Measurements from ENCODE around the gene FIG4. TPM values are rescaled to one million over a fixed set of nuclear protein-coding genes. Genes with fewer than 3 reads are reported as not detected.
A peak's percentile ranks its signal among the peaks of the same experiment; 100 is the strongest.

FIG4 gene
- total RNA-seq, 1 experiment from 2014 or later: 5.7 TPM

DNA sequence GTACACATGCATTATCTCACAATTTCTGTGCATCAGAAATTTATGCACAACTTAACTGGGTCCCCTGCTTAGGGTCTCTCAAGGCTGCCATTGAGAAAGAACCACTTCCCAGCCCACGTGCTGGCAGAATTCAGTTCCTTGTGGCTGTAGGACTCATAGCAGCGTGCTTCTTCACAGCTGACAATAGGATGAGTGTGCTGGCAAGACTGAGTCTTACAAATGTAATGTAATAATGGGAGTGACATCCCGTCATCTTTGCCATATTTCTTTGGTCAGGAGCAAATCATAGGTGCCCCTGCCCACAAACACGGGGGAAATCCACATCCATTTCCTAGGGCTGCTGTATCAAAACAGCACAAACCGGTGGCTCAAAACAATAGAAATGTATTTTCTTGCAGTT, 77.4 kb downstream of the FIG4 start:
- H3K9ac ChIP-seq (ENCODE audit: low read length): peak overlapping the region; percentile 34; the same call in 1 of the 2 replicates
- H2AFZ ChIP-seq (ENCODE audit: low read length): no peak overlapping the region
- no peaks in the 10 kb centered on the region for H4K20me1 ChIP-seq (ENCODE audit: low read length)
- no peak overlapping the region for H3K4me2 ChIP-seq (ENCODE audit: low read length)
- H3K9me2 ChIP-seq (replicated peaks; ENCODE audit: low read length): no peaks in the 10 kb centered on the region
- peak; percentile 67 for ATAC-seq
- H3K4me1 ChIP-seq (ENCODE audit: insufficient read depth, low read length): peaks cover 28% of the 10 kb centered on the region
- no peaks in the 10 kb centered on the region for H3K36me3 ChIP-seq (ENCODE audit: low read depth, low read length)
- ChIA-PET CTCF (no interaction called here), POLR2A (ENCODE audit: unreplicated experiment) (no interaction called here)
- TF ChIP-seq, protein P1, sequence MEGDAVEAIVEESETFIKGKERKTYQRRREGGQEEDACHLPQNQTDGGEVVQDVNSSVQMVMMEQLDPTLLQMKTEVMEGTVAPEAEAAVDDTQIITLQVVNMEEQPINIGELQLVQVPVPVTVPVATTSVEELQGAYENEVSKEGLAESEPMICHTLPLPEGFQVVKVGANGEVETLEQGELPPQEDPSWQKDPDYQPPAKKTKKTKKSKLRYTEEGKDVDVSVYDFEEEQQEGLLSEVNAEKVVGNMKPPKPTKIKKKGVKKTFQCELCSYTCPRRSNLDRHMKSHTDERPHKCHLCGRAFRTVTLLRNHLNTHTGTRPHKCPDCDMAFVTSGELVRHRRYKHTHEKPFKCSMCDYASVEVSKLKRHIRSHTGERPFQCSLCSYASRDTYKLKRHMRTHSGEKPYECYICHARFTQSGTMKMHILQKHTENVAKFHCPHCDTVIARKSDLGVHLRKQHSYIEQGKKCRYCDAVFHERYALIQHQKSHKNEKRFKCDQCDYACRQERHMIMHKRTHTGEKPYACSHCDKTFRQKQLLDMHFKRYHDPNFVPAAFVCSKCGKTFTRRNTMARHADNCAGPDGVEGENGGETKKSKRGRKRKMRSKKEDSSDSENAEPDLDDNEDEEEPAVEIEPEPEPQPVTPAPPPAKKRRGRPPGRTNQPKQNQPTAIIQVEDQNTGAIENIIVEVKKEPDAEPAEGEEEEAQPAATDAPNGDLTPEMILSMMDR (conservative IDR thresholded peaks at IDR 0.05; ENCODE audit: low read depth, low read length): no peak
- TF ChIP-seq EZH2 (IDR thresholded peaks at IDR 0.05; ENCODE audit: low read length, unreplicated experiment): no peak
- TF ChIP-seq EZH2phosphoT487 (IDR thresholded peaks at IDR 0.05; ENCODE audit: borderline replicate concordance, low read length): no peak
- H3K9me3 ChIP-seq (ENCODE audit: low read length): no peaks in the 10 kb centered on the region
- no peaks in the 10 kb centered on the region for H3K79me2 ChIP-seq (ENCODE audit: low read length)
- no peaks in the 10 kb centered on the region for H3K27me3 ChIP-seq (ENCODE audit: low read length)
- intact Hi-C loops (cut with micrococcal nuclease): no loop called here
- H3F3A ChIP-seq (ENCODE audit: low read length, unreplicated experiment): no peaks in the 10 kb centered on the region
- H3K27ac ChIP-seq (ENCODE audit: low read length): peak overlapping the region; percentile 76
- peak; percentile 70 for DNase-seq
- no TSS peak for BruUV-seq (replicated peaks)
- no peak overlapping the region for H3K4me3 ChIP-seq (ENCODE audit: low read length)

DNA sequence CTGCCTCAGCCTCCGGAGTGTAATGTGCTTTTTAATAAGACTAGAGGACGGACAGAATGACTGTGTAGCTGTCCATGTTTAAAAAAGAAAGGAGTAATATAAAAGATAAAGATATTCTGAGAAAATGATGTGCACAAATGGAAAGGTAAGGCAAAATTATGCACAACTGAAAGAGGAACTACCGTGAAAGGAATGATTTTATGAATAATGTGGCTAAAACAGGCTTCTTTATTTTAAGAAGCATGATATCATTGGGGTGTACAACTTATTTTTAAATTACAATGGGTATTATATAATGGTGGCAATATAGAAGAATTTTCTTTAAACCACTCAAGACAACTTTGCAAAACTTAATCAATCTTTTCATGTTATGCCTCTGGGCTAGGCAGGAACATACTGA, 78.1 kb downstream of the FIG4 start:
- BruUV-seq (replicated peaks): no TSS peak
- H3K79me2 ChIP-seq (ENCODE audit: low read length): no peaks in the 10 kb centered on the region
- H3K9ac ChIP-seq (ENCODE audit: low read length): no peak overlapping the region
- intact Hi-C loops (cut with micrococcal nuclease): no loop called here
- TF ChIP-seq, protein P1 (conservative IDR thresholded peaks at IDR 0.05; ENCODE audit: low read depth, low read length): no peak
- TF ChIP-seq EZH2phosphoT487 (IDR thresholded peaks at IDR 0.05; ENCODE audit: borderline replicate concordance, low read length) (no peak), EZH2 (IDR thresholded peaks at IDR 0.05; ENCODE audit: low read length, unreplicated experiment) (no peak)
- ATAC-seq (no peak), DNase-seq (no peak)
- POLR2A ChIA-PET (ENCODE audit: unreplicated experiment): no interaction called here
- H3K4me1 ChIP-seq (ENCODE audit: insufficient read depth, low read length): peaks cover 28% of the 10 kb centered on the region
- H3K9me3 ChIP-seq (ENCODE audit: low read length): no peaks in the 10 kb centered on the region
- H4K20me1 ChIP-seq (ENCODE audit: low read length): no peaks in the 10 kb centered on the region
- no peak overlapping the region for H2AFZ ChIP-seq (ENCODE audit: low read length)
- CTCF ChIA-PET: no interaction called here
- no peak overlapping the region for H3K4me2 ChIP-seq (ENCODE audit: low read length)
- H3K27me3 ChIP-seq (ENCODE audit: low read length): no peaks in the 10 kb centered on the region
- no peaks in the 10 kb centered on the region for H3K36me3 ChIP-seq (ENCODE audit: low read depth, low read length)
- H3K9me2 ChIP-seq (replicated peaks; ENCODE audit: low read length): no peaks in the 10 kb centered on the region
- H3K27ac ChIP-seq (ENCODE audit: low read length): peak overlapping the region; percentile 76
- H3K4me3 ChIP-seq (ENCODE audit: low read length): no peak overlapping the region
- H3F3A ChIP-seq (ENCODE audit: low read length, unreplicated experiment): no peaks in the 10 kb centered on the region

DNA sequence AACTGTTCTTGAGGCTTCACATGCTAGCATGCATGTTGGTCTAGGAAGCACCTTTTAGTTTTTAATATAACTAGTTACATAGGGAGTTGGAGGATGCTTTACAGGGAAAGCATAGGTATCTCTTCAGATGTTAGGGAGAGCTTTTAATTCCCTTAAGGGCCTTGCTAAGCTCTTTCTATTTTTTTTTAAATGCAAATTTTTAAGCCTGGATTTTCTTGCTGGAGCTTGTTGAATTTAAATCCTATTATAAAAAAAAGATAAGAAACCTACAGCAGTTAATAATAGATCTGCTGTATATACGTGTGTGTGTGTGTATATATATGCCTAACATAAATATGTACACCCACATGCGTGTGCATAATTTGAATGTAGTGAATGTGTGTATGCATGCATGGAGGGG, 79.0 kb downstream of the FIG4 start:
- no peak for DNase-seq
- Histone ChIP-seq H3K27me3 (ENCODE audit: low read length) (no peaks in the 10 kb centered on the region), H3K27ac (ENCODE audit: low read length) (no peak overlapping the region), H3K36me3 (ENCODE audit: low read depth, low read length) (no peaks in the 10 kb centered on the region), H3K9me2 (replicated peaks; ENCODE audit: low read length) (no peaks in the 10 kb centered on the region), H2AFZ (ENCODE audit: low read length) (no peak overlapping the region), H4K20me1 (ENCODE audit: low read length) (no peaks in the 10 kb centered on the region), H3K79me2 (ENCODE audit: low read length) (no peaks in the 10 kb centered on the region), H3K9me3 (ENCODE audit: low read length) (no peaks in the 10 kb centered on the region), H3F3A (ENCODE audit: low read length, unreplicated experiment) (no peaks in the 10 kb centered on the region), H3K4me2 (ENCODE audit: low read length) (no peak overlapping the region), H3K4me1 (ENCODE audit: insufficient read depth, low read length) (peaks cover 28% of the 10 kb centered on the region), H3K9ac (ENCODE audit: low read length) (no peak overlapping the region), H3K4me3 (ENCODE audit: low read length) (no peak overlapping the region)
- TF ChIP-seq, protein P1 (conservative IDR thresholded peaks at IDR 0.05; ENCODE audit: low read depth, low read length): no peak
- TF ChIP-seq EZH2phosphoT487 (IDR thresholded peaks at IDR 0.05; ENCODE audit: borderline replicate concordance, low read length): no peak
- no peak for TF ChIP-seq EZH2 (IDR thresholded peaks at IDR 0.05; ENCODE audit: low read length, unreplicated experiment)
- CTCF ChIA-PET: no interaction called here
- intact Hi-C loops (cut with micrococcal nuclease): no loop called here
- no TSS peak for BruUV-seq (replicated peaks)
- ATAC-seq: no peak
- POLR2A ChIA-PET (ENCODE audit: unreplicated experiment): no interaction called here

All from PC-3 (cell line).